NCI-H2196 (cell line): ENCODE results near the gene DPYSL5.

Experiments used
- DNase-seq: peaks from one replicate; lab custom pipeline; 2025; ENCODE audit not compliant: unreplicated experiment; lab: John Stamatoyannopoulos, UW

Gene DPYSL5

DNA sequence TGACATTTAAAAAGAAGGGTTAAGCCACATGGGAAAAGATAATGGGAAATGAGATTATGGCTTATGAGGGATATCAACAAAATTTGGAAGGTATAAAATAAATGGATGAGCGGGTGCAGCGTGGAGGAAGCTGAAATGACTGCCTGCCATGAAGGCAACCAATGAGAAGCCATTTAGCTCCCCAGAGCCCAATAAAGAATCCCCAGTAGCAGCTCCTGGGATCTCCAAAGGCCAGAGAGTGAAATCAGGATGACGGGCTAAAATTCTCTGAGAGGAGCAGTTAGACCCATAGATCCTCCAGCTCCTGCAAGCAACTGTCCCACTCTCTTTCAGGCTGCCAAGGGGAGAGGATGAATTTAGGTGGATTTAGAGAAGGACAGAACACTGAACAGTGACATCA, 109.6 kb downstream of the DPYSL5 start:
- no peak for DNase-seq

DNA sequence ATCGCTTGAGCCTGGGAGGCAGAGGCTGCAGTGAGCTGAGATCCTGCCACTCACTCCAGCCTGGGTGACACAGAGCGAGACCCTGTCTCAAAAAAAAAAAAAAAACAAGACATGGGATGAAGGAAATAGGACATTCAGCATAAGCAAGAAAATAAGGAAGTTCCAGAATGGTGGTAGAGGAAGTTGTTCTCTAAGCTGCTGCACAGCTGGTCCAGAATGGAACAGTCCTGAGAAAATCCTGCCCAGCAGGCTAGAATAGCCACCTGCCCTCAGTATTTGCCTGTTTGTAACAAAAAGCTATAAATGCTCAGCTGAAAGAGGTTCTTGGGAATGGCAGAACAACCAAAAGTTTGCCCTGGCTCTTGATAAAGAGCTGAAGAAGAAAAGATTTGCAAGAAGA, 111.4 kb downstream of the DPYSL5 start:
- no peak for DNase-seq

DNA sequence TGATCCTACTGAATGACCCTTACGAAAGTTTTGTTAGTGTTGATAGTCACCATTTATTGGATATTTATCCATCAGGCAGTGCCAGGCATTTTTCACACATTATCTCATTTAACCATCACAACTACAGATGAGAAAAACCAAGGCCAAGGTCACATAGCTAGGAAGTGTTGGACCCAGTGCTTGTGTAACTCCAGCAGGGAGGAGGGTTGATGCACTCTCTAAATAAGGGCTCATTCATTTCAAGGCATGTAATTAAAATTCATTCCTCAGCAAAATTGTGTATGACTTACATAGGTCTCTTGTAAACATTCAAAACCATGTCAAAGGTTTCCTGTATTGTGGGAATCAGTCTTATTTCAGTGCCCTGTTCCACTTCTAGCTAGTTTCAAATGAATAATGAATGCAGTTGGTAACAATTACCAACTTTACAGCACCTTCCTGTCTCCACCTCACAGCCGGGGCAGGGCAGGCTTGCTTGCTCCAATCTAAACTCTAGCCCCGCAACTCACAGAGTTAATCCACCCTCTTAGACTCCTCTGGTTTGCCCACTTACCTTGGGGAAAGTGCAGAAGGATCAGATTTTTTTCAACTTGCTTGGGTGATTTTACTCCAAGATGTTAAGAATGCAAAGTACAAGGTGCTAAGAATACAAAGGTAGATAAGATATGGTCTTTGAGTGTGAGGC, 116.7 kb downstream of the DPYSL5 start:
- DNase-seq = no peak

DNA sequence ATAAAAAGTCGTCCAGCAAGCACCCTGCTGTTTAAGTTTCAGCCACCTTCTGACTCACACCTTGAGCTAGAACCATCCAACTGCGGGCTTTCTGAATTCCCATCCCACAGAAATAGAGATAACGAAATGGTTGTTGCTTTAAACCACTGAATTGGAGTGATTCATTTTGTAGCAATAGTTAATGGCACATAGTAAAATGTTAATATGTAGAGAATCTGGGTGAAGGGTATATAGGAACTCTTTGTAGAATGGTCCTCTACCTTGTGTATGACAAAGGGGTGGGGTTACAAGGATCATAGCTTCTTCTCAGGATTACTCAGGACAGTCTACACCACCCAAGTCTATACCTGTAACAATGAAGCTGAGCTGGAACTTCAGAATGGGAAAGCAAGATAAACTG, 120.1 kb downstream of the DPYSL5 start:
- no peak for DNase-seq

DNA sequence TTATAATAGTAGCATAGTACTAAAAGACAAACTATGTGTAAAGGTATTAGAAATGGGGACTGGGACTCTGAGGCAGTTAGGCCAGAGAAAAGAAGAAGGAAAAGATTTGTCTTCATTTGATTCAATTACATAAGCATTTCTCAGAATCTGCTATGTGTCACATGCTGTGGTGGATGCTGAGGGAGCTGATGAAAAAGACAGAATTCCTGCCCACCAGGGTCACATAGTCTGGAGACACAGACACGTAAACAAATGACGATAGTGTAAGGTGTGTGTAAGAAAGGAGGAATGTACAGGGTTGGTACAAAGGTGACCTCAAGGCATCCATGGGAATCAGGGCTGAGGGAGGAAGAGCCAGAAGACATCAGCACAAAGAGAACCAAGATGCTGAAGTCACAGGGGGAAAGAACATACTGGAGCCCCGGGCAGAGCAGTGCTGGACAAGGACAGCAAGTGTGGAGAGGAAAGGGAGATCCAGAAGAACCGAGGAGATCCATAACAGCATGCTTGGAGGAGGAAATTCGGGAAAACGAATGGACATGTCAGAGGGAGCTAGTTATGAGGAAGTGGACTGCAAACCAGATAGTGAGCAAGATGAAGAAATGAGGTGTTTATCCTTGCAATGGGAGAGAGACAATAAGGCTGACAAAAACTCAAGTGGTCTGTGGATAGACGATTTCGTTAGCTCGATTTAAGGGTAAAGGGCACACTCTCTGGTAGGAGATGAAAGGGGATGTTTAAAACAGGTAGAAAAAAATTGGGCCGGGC, 121.3 kb downstream of the DPYSL5 start:
- DNase-seq = no peak

DNA sequence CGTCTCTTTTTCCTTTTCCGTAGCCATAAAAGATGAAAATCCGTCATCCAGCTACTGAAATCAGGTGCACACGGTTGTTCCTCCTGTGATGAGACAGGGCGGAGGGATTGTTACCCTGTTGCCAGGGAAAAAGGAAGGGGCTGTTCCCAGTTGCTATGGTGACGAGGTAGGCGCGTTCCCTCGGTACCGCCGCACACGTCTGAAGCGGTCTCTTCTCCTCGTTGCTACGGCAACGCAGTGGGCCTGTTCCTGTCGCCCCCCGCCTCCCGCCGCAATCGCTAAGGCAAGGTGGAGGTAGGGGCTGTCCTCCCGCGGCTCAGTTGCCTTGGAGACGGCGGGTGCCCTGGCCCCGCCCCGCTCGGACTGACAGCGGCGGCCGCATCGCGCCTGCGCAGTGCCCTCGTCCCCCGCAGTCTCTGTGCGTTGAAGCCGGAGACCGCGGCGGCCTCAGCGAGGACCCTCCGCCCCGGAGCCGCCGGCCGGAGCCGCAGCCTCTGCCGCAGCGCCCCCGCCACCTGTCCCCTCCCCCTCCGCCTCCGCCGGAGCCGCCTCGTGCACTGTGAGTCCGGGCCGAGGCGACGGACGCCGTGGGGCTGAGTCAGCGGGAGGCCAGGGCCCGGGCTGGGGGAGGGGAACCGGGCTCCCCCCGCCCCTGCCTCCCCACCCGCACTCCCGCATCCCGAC, 122.5 kb downstream of the DPYSL5 start, which contains the start of gene MAPRE3:
TSS of gene MAPRE3 (plus strand) at position 394 of the 684 bp plus-strand sequence. CDS start 51,582 bp downstream, outside the sequence.
- peak; percentile 94 for DNase-seq

DNA sequence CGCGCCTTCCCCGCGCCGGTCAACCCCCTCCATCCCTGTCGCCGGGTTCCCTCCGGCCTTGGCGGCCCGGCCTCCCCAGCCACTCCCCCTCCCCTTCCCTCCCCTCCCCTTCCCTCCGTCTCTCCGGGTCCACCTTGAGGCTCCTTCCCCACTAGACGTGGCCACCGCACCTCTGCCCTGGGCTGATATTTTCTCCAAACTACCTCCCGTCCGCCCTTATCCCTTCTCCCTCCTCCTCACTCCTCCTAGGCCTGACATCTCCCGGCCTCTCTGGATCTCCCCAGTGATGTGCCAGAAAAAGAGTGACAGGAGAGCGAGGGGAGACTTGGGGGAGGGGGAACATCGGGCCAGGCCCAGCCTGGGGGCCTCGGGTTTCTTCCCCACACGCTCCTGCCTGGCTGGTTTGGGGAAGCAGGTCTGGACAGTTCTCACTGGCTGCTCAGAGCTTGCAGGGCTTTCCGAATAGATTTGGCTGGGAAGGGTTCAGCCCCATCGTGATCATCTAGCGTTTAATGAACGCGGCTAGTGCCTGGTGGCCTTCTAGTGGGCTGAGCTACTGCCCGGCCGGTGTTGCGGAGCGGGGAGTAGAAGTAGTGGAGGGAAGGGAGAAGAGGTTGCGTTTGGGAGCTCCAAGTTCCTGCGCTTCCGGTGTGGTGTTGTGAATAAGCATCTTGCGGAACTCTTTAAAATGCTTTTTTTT, 123.1 kb downstream of the DPYSL5 start:
- no peak for DNase-seq

DNA sequence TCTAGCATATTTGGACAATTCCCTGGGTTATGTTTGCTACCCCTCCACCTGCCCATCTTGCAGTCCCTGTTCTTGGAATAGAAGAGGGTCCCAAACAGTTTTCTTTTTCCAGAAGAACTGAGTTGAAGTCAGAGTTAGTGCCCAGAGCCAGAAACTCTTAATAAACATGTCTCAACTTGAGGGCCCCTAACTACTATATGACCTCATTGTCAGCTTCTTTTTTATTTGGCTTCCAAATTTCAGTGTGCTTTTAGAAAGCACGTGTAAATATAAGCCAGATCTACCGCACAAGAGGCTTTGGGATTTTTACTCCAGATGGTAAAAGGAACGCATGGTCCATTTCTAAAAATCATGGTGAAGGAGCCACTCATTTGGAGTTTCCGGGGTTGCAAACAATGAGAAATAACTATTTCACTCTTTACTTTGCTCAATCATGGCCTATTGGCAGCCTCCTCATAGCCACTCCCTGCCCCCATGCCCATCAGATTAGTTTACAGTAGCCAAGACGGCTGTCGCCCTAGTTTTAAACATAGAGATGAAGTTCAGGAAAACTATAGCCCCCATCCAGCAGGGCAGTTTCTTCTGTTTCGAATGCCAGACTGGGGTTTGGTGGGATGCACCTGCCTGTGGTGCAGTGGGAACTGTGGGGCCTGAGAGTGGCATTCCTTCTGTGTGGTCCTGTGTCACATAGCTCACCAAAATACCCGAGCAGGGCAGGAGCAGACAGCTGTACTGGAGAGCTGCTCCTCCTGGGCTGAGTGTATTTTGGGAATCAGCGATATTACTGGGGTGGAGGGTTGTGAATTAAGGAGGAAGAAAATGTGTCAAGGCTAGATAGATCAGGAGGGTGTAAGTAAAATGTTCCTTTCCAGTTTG, 124.2 kb downstream of the DPYSL5 start:
- DNase-seq = no peak

DNA sequence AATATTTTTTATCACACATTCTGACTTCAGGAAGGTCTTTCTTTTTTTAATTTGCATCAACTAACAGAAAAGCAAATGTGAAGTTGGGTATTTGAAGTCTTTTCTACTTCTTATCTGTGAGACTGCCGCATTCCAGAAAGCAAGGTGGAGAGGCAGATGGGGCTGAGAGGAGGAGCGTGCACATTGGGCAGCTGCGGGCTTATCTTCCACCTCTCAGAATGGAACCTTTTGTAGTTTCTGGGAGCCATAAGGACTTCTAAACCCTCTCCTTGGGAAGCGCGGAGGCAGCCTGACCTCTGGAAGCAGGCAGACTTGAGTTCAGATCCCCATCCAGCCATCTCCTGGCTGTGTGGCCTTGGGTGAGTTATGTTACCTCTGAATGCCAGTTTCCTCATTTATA, 126.4 kb downstream of the DPYSL5 start:
- DNase-seq = no peak

DNA sequence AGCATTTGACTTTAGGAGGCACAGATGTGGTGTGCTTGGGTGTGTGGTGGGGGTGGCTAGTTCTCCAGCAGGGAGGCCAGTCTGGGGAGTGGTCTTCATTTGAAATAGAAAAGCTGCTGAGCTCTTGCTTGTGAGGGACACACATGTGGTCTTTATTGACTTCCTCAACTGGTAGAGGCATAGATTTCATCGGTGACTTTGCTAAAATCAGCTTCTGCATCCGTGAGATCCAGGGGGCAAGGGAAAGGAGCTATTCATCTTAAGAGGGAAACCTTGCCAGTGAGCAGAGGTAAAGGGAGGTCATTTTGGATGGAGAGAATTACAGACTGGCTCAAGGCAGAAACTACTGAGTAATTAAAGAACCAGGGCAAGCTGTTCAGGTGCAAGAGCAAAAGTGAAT, 127.2 kb downstream of the DPYSL5 start:
- no peak for DNase-seq

DNA sequence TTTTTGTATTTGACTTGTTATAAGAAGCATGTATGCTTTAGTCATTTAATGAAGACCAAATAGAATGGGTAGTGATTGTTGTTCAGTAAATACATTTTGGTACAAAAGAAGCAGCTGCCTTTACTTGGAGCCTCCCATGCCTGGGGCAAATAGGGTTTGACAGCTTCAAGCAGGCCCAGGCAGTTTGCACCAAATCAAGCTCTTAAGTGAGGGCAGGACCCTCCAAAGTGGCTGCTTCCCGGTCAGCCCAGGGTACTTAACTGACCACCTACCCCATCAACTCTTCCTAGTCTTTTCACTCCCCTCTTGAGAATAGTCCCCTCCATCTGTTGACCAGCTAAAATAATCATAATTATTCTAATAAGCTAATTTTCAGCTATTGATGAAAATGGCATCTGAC, 127.7 kb downstream of the DPYSL5 start:
- DNase-seq = no peak

DNA sequence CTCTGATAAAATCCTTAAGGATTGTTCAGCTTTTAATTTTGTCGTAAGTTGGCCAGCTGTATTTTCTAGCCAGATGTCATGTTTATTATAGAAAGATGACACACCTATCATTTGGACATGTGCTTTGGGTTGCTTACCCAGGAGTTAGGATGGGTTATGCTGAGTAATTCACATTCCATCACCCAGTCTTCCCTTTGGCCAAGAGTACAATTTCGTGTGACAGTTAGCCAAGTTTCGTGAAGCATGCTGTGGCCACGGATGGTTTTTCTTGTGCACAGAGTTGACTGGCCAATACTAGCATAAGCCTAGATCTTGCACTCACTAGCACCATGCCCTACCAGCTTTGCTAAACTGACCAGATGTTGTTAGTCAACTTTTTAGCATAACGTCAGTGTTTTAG, 128.3 kb downstream of the DPYSL5 start:
- no peak for DNase-seq

DNA sequence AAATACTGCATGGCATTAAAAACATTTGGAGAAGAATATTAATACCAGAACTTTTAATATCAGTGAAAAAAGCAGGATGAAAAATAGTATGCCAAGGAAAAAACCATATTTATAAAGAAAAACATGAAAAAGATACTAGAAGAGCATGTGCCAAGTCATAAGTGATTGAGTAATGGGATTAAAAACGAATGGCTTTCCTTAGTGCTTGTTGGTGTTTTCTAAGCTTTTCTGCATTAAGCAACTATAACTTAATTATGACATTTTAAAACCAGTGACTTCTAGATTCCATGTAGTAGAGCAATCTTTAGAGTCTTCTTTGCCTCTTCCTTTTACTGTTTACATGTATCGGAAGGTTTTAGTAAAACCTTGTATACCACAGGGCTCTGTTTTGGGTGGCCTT, 129.1 kb downstream of the DPYSL5 start:
- no peak for DNase-seq

DNA sequence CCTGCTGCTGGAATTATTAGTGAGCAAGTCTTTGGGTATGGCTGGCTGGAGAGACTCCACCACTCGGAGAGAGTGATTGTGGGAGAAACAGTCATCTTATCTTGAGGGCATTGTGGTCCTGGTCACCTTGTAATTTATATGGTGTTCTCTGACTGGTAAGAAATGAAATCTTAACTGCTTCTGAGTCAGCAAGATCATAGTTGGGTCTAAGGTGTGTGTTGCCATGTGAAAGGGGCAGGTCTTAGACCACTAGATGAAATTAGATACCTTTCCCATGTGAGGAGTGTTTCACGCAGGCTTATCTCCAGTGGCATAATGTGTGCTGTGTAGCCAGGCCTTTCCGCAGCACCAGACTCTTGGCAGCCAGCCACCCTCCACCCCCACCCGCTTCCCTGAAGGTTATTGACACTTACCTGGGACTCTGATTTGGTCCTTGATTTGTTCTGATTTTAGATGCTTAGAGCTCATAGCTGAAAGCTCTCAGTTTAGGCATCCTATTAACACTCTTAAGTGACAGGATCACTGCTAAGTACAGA, 130.2 kb downstream of the DPYSL5 start:
- peak; percentile 56 for DNase-seq

DNA sequence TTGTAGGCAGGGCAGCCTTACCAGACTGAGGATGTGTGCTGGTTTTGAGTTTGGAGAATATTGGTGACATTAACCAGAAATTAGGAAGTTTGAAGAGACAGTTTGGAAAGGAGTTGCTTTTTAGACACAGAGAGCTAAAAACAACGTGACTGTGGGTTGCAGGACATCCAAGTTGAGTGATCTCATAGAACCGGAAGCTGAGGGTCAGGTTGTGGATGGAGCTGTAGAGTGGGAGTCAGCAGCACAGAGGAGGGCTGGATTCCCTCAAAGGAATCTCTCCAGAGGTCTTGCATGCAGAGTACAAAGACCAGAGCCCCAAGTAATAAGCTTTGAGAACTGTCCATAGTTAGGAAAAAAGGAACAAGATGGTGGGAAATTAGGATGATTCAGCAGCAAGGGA, 131.8 kb downstream of the DPYSL5 start:
- DNase-seq = no peak

DNA sequence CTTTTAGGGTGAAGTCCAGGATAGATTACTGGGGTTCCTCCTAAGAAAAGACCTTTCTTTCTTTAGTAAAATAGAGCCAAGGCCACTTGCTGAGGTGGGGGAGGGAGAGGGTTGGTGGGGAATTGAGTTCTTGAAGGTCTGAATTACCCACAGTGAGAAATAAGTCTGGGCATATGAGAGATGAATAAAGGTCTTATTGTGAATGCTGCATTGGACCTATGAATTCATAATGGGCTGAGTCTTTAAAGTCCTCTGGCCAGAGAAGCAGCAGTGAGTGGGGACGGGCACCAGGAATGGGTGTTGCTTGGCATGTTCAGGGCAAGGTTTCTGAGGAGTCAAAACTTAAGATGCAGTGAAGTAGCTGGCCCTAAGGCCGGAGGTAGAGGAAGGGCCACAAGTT, 133.0 kb downstream of the DPYSL5 start:
- no peak for DNase-seq

DNA sequence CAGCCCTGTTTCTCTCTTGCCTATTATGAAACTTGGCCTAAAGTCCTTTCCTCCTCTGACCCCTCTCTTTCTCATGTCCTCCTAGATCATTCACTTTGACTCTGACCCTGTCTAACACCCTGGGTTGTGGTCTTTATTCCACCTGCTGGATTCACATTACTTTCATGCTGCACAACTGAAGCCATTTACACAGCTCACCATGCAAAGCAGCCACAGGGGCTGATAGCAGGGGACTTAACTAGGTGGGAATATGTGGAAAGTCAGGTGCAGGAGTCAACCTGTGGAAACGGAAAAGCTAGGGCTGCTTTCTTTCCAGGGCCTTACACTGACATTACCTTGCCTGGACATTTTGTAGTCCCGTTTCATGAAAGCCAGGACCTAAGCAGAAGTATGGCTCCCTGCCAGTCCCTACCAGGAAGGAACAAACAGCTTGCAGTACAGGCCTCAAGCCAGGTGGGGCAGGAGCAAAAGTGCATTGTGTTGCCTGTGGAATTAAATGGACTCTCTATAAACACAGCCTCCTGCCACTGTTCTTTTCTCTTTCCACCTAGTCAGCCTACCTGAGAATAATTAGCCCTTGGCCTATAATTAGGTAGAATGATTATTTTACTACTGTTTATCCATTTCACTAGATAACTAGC, 134.3 kb downstream of the DPYSL5 start:
- peak; percentile 83 for DNase-seq

DNA sequence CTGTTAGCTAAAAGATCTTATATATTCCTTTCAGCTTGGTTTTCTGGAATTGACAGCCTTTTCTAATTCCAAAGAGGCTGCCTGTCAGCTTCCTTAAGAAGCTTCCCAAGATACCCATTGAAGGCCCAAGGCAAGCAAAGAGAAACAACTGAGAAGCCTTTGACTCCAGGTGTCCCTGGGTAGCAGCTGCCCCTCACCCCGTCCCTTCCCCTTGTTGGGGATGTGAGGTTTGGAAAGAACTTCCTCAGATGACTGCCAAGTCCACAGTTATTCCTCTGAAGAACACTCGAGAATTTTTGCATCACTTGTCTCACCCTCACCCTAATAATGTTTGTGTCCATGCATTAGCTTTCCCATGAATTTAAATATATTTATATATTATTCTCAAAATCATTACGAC, 135.8 kb downstream of the DPYSL5 start:
- no peak for DNase-seq

DNA sequence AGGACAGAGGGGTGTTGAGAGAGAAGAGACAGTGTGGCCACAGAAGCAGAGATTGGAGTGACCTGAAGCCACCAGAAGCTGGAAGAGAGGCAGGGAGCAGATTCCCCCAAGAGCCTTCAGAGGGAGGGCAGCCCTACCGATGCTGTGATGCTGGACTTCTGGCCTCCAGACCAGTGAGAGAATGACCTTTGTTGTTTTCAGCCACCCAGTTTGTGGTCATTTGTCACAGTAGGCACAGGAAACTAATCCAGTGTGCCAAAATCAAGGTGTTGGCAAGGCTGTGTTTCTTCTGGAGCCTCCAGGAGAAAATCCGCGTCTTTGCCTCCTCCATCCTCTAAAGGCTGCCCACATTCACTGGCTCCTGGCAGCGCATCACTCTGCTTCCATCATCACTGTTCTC, 137.9 kb downstream of the DPYSL5 start:
- no peak for DNase-seq

DNA sequence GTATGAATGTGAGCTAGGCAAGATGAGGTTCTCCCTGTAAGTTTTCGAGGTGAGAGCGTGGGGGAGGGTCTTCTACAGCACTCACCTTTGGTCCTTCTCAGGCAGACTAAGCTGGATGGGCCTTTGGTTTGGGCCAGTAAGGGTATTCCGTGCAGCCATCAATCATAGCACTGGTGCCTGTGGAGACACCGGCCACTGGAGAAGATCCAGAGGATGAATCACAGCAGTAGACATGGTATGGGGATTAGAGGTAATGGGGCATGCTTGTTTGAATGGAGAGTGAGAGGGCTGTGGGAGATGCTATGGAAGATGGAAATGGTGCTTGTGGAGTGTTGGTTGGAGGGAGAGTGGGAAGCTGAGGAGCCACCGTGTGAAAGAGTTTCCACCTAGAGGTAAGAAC, 138.6 kb downstream of the DPYSL5 start:
- DNase-seq = no peak
